Breast epithelium (tissue), 4 donors: ENCODE measurements around the gene VEGFA. TPM values are rescaled to one million over a fixed set of nuclear protein-coding genes. Genes with fewer than 3 reads are reported as not detected.

Experiments
- DNase-seq, 2 donors: peaks; one replicate each; pipeline ENCODE4 v3.0.0-alpha.2; 2019; ENCODE audit warnings: low spot score in 2 of 2
- H3K27ac ChIP-seq, 2 donors: fragments of 200-600 bp; sonication (generic) in 1 of 2; one replicate each; pipeline ENCODE4 v1.5.1; 2016 to 2019; ENCODE audit warnings: mild to moderate bottlenecking in 1 of 2
- H3K27me3 ChIP-seq, 2 donors: fragments of 200-600 bp; sonication (generic) in 1 of 2; one replicate each; pipeline versions ENCODE4 v1.5.1 to v1.6.0; 2017 to 2019; ENCODE audit warnings: control low read depth in 1 of 2, mild to moderate bottlenecking in 1 of 2
- H3K36me3 ChIP-seq: fragments of 200-600 bp; one replicate; pipeline ENCODE4 v1.5.1; 2019
- H3K4me1 ChIP-seq, 2 donors: fragments of 200-600 bp; sonication (generic); one replicate each; pipeline ENCODE4 v1.5.1; 2016 to 2019; ENCODE audit warnings: control low read depth in 1 of 2
- H3K4me3 ChIP-seq, 3 donors: fragments of 200-600 bp; sonication (generic); 1 replicate in 2 of 3; 2 replicates in 1 of 3; pipeline ENCODE4 v1.5.1; 2016 to 2019; ENCODE audit warnings: mild to moderate bottlenecking in 3 of 3, moderate library complexity in 2 of 3
- H3K9me3 ChIP-seq, 2 donors: fragments of 200-600 bp; sonication (generic) in 1 of 2; one replicate each; pipeline ENCODE4 v1.5.1; 2016 to 2019; ENCODE audit warnings: control low read depth in 1 of 2
- POLR2A ChIP-seq: fragments of 450-650 bp; IDR thresholded peaks from one replicate; pipeline ENCODE4 v1.6.1; 2016; ENCODE audit warnings: antibody characterized with exemption, mild to moderate bottlenecking, moderate library complexity
- POLR2AphosphoS5 ChIP-seq, 3 donors: sonication (generic); formaldehyde crosslinking; IDR thresholded peaks; one replicate each; pipeline ENCODE4 v1.6.1; 2017; ENCODE audit warnings: antibody characterized with exemption in 3 of 3
- intact Hi-C: fragments of 100-400 bp; cut with DNase I; formaldehyde crosslinking; loops from one replicate; pipeline ENCODE4 v1.15.1; 2023; ENCODE audit warnings: low total_unique reads
- total RNA-seq, 3 donors: library from RNA; depleted of rRNA; stranded (reverse); fragments of >200 nt; gene quantifications; one replicate each; pipeline ENCODE4 v1.1.0, GENCODE V29; 2016
- TF ChIP-seq, protein P1 (sequence below), 3 donors: fragments of 450-650 bp; IDR thresholded peaks; one replicate each; pipeline ENCODE4 v1.5.1; 2016 to 2017; ENCODE audit warnings: antibody characterized with exemption in 3 of 3, mild to moderate bottlenecking in 3 of 3, moderate library complexity in 3 of 3

VEGFA gene
- total RNA-seq, 3 donors from 2014 or later = 123 to 230 (median 132) TPM

DNA sequence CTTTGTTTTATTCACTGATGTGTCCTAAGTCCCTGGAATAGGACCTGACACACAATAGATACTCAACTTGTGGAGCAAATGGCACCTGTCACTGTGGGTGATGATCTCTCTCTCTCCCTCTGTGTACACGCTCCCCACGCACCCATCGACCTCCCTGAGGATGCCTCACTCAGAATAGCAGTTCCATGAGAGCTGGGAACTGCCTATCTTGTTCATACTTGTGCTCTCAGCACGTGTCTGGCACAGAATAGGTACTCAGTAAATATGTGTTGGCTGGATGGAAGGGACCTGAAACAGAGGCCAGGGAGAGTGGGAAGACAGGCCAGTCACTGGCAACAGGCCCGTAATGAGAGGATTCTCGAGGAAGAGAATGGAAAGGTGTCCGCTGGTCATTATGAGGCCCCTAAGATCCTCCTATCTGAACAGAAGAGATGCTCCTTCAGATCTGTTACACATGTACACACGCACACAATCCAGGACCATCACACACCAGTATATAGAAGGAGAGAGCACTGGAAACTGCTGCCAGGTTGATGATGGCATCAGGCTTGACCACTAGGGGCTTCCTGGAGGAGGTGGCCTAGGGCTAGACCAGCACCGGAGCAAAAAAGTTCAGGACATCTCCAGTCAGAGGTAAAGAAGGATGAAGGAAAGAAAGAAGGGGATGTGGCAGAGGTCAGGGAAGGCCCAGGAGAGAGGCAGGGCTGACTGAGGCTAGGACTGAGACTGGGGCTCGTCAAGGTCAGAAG lies 30.9 kb downstream of the VEGFA start:
- no peaks in the 10 kb centered on the region for H3K36me3 ChIP-seq
- H3K27ac ChIP-seq = peak overlapping the region in 1 of 2 donors; percentile 58
- no peaks in the 10 kb centered on the region for H3K9me3 ChIP-seq
- no peak for DNase-seq
- peaks cover 0 to 5% of the 10 kb centered on the region in 2 donors for H3K4me1 ChIP-seq
- no peak overlapping the region for H3K4me3 ChIP-seq
- H3K27me3 ChIP-seq = no peaks in the 10 kb centered on the region
- intact Hi-C loops = no loop called here
- TF ChIP-seq, protein P1, sequence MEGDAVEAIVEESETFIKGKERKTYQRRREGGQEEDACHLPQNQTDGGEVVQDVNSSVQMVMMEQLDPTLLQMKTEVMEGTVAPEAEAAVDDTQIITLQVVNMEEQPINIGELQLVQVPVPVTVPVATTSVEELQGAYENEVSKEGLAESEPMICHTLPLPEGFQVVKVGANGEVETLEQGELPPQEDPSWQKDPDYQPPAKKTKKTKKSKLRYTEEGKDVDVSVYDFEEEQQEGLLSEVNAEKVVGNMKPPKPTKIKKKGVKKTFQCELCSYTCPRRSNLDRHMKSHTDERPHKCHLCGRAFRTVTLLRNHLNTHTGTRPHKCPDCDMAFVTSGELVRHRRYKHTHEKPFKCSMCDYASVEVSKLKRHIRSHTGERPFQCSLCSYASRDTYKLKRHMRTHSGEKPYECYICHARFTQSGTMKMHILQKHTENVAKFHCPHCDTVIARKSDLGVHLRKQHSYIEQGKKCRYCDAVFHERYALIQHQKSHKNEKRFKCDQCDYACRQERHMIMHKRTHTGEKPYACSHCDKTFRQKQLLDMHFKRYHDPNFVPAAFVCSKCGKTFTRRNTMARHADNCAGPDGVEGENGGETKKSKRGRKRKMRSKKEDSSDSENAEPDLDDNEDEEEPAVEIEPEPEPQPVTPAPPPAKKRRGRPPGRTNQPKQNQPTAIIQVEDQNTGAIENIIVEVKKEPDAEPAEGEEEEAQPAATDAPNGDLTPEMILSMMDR (IDR thresholded peaks at IDR 0.05) = no peak
- TF ChIP-seq POLR2AphosphoS5 (IDR thresholded peaks at IDR 0.05) = no peak
- no peak for TF ChIP-seq POLR2A

GRCh38 chr6:43801495-43802181 lies 31.6 kb downstream of the VEGFA start:
- Histone ChIP-seq H3K4me3 (no peak overlapping the region), H3K9me3 (no peaks in the 10 kb centered on the region), H3K27ac (peak overlapping the region in 1 of 2 donors; percentile 58), H3K36me3 (no peaks in the 10 kb centered on the region), H3K4me1 (peaks cover 0 to 5% of the 10 kb centered on the region in 2 donors), H3K27me3 (no peaks in the 10 kb centered on the region)
- intact Hi-C loops = no loop called here
- TF ChIP-seq, protein P1 (IDR thresholded peaks at IDR 0.05) = no peak
- no peak for TF ChIP-seq POLR2AphosphoS5 (IDR thresholded peaks at IDR 0.05)
- TF ChIP-seq POLR2A = no peak
- DNase-seq = no peak

DNA sequence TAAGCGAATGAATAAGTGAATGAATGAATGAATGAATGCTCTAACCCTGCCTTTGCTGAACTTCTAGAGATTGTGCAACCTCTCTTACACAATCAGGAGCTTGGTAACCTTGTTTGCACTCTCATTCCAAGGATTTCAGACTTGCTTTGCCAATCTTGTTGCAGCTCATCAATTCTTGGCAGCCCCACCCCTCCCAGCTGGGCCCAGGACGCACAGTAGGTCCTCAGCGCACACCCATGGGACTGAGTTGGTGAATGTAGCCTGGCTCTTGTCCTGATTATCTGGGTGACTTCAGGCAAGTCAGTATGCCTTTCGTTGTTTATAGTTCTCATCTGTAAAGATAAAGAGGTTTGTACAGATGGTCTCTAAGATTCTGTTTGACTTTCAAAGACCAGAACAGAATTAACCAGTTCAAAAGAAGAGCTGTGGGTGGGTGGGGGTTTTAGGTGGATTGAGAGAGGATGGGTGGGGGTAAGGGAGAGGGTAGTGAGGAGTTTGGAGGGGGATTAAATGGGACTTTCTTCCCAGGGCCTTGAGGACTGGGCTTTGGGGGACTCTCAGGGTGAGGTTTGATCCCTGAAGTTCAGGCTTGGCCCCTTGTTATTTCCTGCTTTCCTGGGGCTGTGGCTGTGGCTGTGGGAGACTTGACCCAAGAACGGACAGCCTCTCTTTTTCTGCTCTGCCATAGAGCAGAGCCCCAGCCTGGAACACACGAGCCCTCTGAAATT lies 33.2 kb downstream of the VEGFA start:
- no peak for DNase-seq
- peak in 1 of 3 donors; percentile 34 for TF ChIP-seq POLR2AphosphoS5 (IDR thresholded peaks at IDR 0.05)
- TF ChIP-seq, protein P1 (IDR thresholded peaks at IDR 0.05) = no peak
- no peak overlapping the region for H3K4me3 ChIP-seq
- intact Hi-C loops = no loop called here
- H3K27me3 ChIP-seq = no peaks in the 10 kb centered on the region
- no peaks in the 10 kb centered on the region for H3K9me3 ChIP-seq
- H3K4me1 ChIP-seq = peaks cover 0 to 5% of the 10 kb centered on the region in 2 donors
- H3K27ac ChIP-seq = peak overlapping the region; percentile 57 to 70
- no peaks in the 10 kb centered on the region for H3K36me3 ChIP-seq

GRCh38 chr6:43803783-43804549 lies 34.0 kb downstream of the VEGFA start:
- no peaks in the 10 kb centered on the region for H3K36me3 ChIP-seq
- no peak for DNase-seq
- no peaks in the 10 kb centered on the region for H3K27me3 ChIP-seq
- peak overlapping the region; percentile 57 to 70 for H3K27ac ChIP-seq
- H3K4me1 ChIP-seq = peaks cover 0 to 5% of the 10 kb centered on the region in 2 donors
- H3K4me3 ChIP-seq = no peak overlapping the region
- no peak for TF ChIP-seq POLR2A
- TF ChIP-seq, protein P1 (IDR thresholded peaks at IDR 0.05) = no peak
- TF ChIP-seq POLR2AphosphoS5 (IDR thresholded peaks at IDR 0.05) = no peak
- H3K9me3 ChIP-seq = no peaks in the 10 kb centered on the region
- intact Hi-C loops = no loop called here
